ENCODE measurements around the gene SIAH2. TPM values are rescaled to one million over a fixed set of nuclear protein-coding genes. Genes with fewer than 3 reads are reported as not detected.

SIAH2 gene
- polyA plus RNA-seq, 1 experiment: 34.2 TPM

- TF ChIP-seq CTCF (IDR thresholded peaks at IDR 0.05; ENCODE audit: insufficient read depth, low read depth, low read length): no peak
- Histone ChIP-seq H3K27me3 (ENCODE audit: control insufficient read depth, insufficient read depth, low read length) (no peaks in the 10 kb centered on the region), H3K36me3 (ENCODE audit: control insufficient read depth, insufficient read depth, low read length) (no peaks in the 10 kb centered on the region), H3K4me3 (ENCODE audit: low read depth, low read length) (no peak overlapping the region)
- POLR2A ChIA-PET: no interaction called here
- CTCF ChIA-PET: no interaction called here
- DNase-seq (ENCODE audit: low read depth): no peak
Measured at GRCh38 chr3:150710097-150710496, 52.9 kb downstream of the SIAH2 start.

- CTCF ChIA-PET: interaction anchor here (1.0 to 6.6 kb wide), 2 partner anchors 18 to 71 kb away, joined by 3 to 27 read pairs; no protein-coding TSS in a partner anchor
- TF ChIP-seq CTCF (IDR thresholded peaks at IDR 0.05; ENCODE audit: insufficient read depth, low read depth, low read length): no peak
- Histone ChIP-seq H3K27me3 (ENCODE audit: control insufficient read depth, insufficient read depth, low read length) (no peaks in the 10 kb centered on the region), H3K36me3 (ENCODE audit: control insufficient read depth, insufficient read depth, low read length) (no peaks in the 10 kb centered on the region), H3K4me3 (ENCODE audit: low read depth, low read length) (peak within 1 kb of the TSS; percentile 54)
- POLR2A ChIA-PET: no interaction called here
- DNase-seq (ENCODE audit: low read depth): peak; percentile 44
Measured at GRCh38 chr3:150703756-150704344, 59.1 kb downstream of the SIAH2 start, which contains the start of gene ERICH6. ERICH6 (minus strand) TSS chr3:150703920; CDS start chr3:150703898, 22 bp downstream.

- DNase-seq (ENCODE audit: low read depth): no peak
- peak overlapping the region; percentile 54 for H3K4me3 ChIP-seq (ENCODE audit: low read depth, low read length)
- TF ChIP-seq CTCF (IDR thresholded peaks at IDR 0.05; ENCODE audit: insufficient read depth, low read depth, low read length): no peak
- POLR2A ChIA-PET: no interaction called here
- H3K27me3 ChIP-seq (ENCODE audit: control insufficient read depth, insufficient read depth, low read length): no peaks in the 10 kb centered on the region
- CTCF ChIA-PET: interaction anchor here (1.0 to 6.6 kb wide), 2 partner anchors 18 to 71 kb away, joined by 3 to 27 read pairs; no protein-coding TSS in a partner anchor
- no peaks in the 10 kb centered on the region for H3K36me3 ChIP-seq (ENCODE audit: control insufficient read depth, insufficient read depth, low read length)
Measured at GRCh38 chr3:150703299-150703755, 59.6 kb downstream of the SIAH2 start.

- ChIA-PET CTCF (no interaction called here), POLR2A (no interaction called here)
- Histone ChIP-seq H3K4me3 (ENCODE audit: low read depth, low read length) (no peak overlapping the region), H3K27me3 (ENCODE audit: control insufficient read depth, insufficient read depth, low read length) (no peaks in the 10 kb centered on the region), H3K36me3 (ENCODE audit: control insufficient read depth, insufficient read depth, low read length) (no peaks in the 10 kb centered on the region)
- no peak for DNase-seq (ENCODE audit: low read depth)
- TF ChIP-seq CTCF (IDR thresholded peaks at IDR 0.05; ENCODE audit: insufficient read depth, low read depth, low read length): no peak
Measured at GRCh38 chr3:150699068-150699639, 63.8 kb downstream of the SIAH2 start.

GRCh38 chr3:150697646-150698045 lies 65.3 kb downstream of the SIAH2 start:
- H3K36me3 ChIP-seq (ENCODE audit: control insufficient read depth, insufficient read depth, low read length): no peaks in the 10 kb centered on the region
- DNase-seq (ENCODE audit: low read depth): no peak
- H3K27me3 ChIP-seq (ENCODE audit: control insufficient read depth, insufficient read depth, low read length): no peaks in the 10 kb centered on the region
- no peak overlapping the region for H3K4me3 ChIP-seq (ENCODE audit: low read depth, low read length)
- TF ChIP-seq CTCF (IDR thresholded peaks at IDR 0.05; ENCODE audit: insufficient read depth, low read depth, low read length): no peak
- CTCF ChIA-PET: interaction anchor here (1.0 to 1.2 kb wide), 2 partner anchors 9 to 24 kb away, joined by 3 read pairs; no protein-coding TSS in a partner anchor
- POLR2A ChIA-PET: no interaction called here

Data from BJ (cell line).